ENCODE results near the gene RNF224. TPM values are rescaled to one million over a fixed set of nuclear protein-coding genes. Genes with fewer than 3 reads are reported as not detected.
A peak's percentile ranks its signal among the peaks of the same experiment; 100 is the strongest.

The RNF224 gene
- total and polyA plus RNA-seq, 2 of the 13 experiments (the other 11 are each of a cell fraction or from before 2014, with no cell fraction given): 0.09 TPM; not detected in 1

GRCh38 chr9:137218754-137219271, 8.5 kb upstream of the RNF224 start (continued):
- TF ChIP-seq ADNP (CRISPR knock-in tag; IDR thresholded peaks at IDR 0.05) (no peak), ZNF274 (CRISPR knock-in tag; IDR thresholded peaks at IDR 0.05) (no peak), XBP1 (CRISPR knock-in tag; IDR thresholded peaks at IDR 0.05) (no peak), TCF7L2 (IDR thresholded peaks at IDR 0.05; ENCODE audit: low read depth, low read length) (no peak), YEATS4 (CRISPR knock-in tag; IDR thresholded peaks at IDR 0.05; ENCODE audit: borderline replicate concordance) (no peak), ZNF143 (CRISPR knock-in tag; IDR thresholded peaks at IDR 0.05) (0 out of 2 replicates have a peak, but pooled peaks have one; percentile 47), SMAD3 (CRISPR knock-in tag; IDR thresholded peaks at IDR 0.05) (0 out of 2 replicates have a peak, but pooled peaks have one; percentile 36), ZNF296 (CRISPR knock-in tag; conservative IDR thresholded peaks at IDR 0.05) (peak; percentile 81; the same call in 1 of the 2 replicates), SRY (CRISPR knock-in tag; IDR thresholded peaks at IDR 0.05) (0 out of 2 replicates have a peak, but pooled peaks have one; percentile 53), ZNF225 (CRISPR knock-in tag; IDR thresholded peaks at IDR 0.05) (no peak), ZNF7 (CRISPR knock-in tag; IDR thresholded peaks at IDR 0.05) (no peak), ZNF816 (CRISPR knock-in tag; IDR thresholded peaks at IDR 0.05; ENCODE audit: borderline replicate concordance) (no peak), SOX5 (CRISPR knock-in tag; IDR thresholded peaks at IDR 0.05; ENCODE audit: borderline replicate concordance) (no peak), ZNF264 (CRISPR knock-in tag; IDR thresholded peaks at IDR 0.05) (no peak), CSRNP1 (CRISPR knock-in tag; IDR thresholded peaks at IDR 0.05) (no peak; the same call in 1 of the 2 replicates), PHB2 (IDR thresholded peaks at IDR 0.05; ENCODE audit: partially characterized antibody) (no peak), ATF2 (CRISPR knock-in tag; IDR thresholded peaks at IDR 0.05) (no peak), ZFP1 (CRISPR knock-in tag; IDR thresholded peaks at IDR 0.05) (no peak), ZNF124 (CRISPR knock-in tag; IDR thresholded peaks at IDR 0.05) (0 out of 2 replicates have a peak, but pooled peaks have one; percentile 60), RXRA (CRISPR knock-in tag; IDR thresholded peaks at IDR 0.05) (peak; percentile 80; the same call in 1 of the 2 replicates), ZNF572 (CRISPR knock-in tag; IDR thresholded peaks at IDR 0.05) (no peak)
- TF ChIP-seq, protein P1, sequence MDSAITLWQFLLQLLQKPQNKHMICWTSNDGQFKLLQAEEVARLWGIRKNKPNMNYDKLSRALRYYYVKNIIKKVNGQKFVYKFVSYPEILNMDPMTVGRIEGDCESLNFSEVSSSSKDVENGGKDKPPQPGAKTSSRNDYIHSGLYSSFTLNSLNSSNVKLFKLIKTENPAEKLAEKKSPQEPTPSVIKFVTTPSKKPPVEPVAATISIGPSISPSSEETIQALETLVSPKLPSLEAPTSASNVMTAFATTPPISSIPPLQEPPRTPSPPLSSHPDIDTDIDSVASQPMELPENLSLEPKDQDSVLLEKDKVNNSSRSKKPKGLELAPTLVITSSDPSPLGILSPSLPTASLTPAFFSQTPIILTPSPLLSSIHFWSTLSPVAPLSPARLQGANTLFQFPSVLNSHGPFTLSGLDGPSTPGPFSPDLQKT (CRISPR knock-in tag; IDR thresholded peaks at IDR 0.05; ENCODE audit: borderline replicate concordance): no peak
- TF ChIP-seq, protein P2, sequence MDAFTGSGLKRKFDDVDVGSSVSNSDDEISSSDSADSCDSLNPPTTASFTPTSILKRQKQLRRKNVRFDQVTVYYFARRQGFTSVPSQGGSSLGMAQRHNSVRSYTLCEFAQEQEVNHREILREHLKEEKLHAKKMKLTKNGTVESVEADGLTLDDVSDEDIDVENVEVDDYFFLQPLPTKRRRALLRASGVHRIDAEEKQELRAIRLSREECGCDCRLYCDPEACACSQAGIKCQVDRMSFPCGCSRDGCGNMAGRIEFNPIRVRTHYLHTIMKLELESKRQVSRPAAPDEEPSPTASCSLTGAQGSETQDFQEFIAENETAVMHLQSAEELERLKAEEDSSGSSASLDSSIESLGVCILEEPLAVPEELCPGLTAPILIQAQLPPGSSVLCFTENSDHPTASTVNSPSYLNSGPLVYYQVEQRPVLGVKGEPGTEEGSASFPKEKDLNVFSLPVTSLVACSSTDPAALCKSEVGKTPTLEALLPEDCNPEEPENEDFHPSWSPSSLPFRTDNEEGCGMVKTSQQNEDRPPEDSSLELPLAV (CRISPR knock-in tag; conservative IDR thresholded peaks at IDR 0.05; ENCODE audit: low read depth): no peak
- TF ChIP-seq, protein P3, sequence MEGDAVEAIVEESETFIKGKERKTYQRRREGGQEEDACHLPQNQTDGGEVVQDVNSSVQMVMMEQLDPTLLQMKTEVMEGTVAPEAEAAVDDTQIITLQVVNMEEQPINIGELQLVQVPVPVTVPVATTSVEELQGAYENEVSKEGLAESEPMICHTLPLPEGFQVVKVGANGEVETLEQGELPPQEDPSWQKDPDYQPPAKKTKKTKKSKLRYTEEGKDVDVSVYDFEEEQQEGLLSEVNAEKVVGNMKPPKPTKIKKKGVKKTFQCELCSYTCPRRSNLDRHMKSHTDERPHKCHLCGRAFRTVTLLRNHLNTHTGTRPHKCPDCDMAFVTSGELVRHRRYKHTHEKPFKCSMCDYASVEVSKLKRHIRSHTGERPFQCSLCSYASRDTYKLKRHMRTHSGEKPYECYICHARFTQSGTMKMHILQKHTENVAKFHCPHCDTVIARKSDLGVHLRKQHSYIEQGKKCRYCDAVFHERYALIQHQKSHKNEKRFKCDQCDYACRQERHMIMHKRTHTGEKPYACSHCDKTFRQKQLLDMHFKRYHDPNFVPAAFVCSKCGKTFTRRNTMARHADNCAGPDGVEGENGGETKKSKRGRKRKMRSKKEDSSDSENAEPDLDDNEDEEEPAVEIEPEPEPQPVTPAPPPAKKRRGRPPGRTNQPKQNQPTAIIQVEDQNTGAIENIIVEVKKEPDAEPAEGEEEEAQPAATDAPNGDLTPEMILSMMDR (CRISPR knock-in tag; IDR thresholded peaks at IDR 0.05): 0 out of 2 replicates have a peak, but pooled peaks have one; percentile 3
- TF ChIP-seq, protein P4, sequence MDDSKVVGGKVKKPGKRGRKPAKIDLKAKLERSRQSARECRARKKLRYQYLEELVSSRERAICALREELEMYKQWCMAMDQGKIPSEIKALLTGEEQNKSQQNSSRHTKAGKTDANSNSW (CRISPR knock-in tag; IDR thresholded peaks at IDR 0.05; ENCODE audit: borderline replicate concordance): no peak
